Measurements from ENCODE around the gene PIM3. TPM values are rescaled to one million over a fixed set of nuclear protein-coding genes. Genes with fewer than 3 reads are reported as not detected.

The PIM3 gene
- total and polyA plus RNA-seq, 2 donors, result 17.1 to 74.5 TPM

- 62% methylated on average over 24 of the region's 24 CpGs for WGBS
- Histone ChIP-seq H3K36me3 (ENCODE audit: insufficient read depth) (no peaks in the 10 kb centered on the region), H3K4me3 (ENCODE audit: low read depth, low read length) (no peak overlapping the region), H3K27ac (ENCODE audit: low read depth) (peak overlapping the region; percentile 51), H3K4me1 (ENCODE audit: insufficient read depth) (no peaks in the 10 kb centered on the region)
- DNase-seq (ENCODE audit: extremely low spot score), result peak; percentile 40
These were observed 8.3 kb upstream of the PIM3 start for GRCh38 chr22:49951986-49952896.

GRCh38 chr22:49953027-49953679 lies 7.4 kb upstream of the PIM3 start:
- no peak for DNase-seq (ENCODE audit: extremely low spot score)
- Histone ChIP-seq H3K4me3 (ENCODE audit: low read depth, low read length) (no peak overlapping the region), H3K27ac (ENCODE audit: low read depth) (no peak overlapping the region), H3K36me3 (ENCODE audit: insufficient read depth) (no peaks in the 10 kb centered on the region), H3K4me1 (ENCODE audit: insufficient read depth) (no peaks in the 10 kb centered on the region)
- 82% methylated on average over 20 of the region's 20 CpGs for WGBS

GRCh38 chr22:49953680-49954344 lies 6.8 kb upstream of the PIM3 start:
- no peak overlapping the region for H3K4me3 ChIP-seq (ENCODE audit: low read depth, low read length)
- no peak overlapping the region for H3K27ac ChIP-seq (ENCODE audit: low read depth)
- no peak for DNase-seq (ENCODE audit: extremely low spot score)
- no peaks in the 10 kb centered on the region for H3K36me3 ChIP-seq (ENCODE audit: insufficient read depth)
- WGBS, result 85% methylated on average over 18 of the region's 18 CpGs
- H3K4me1 ChIP-seq (ENCODE audit: insufficient read depth), result no peaks in the 10 kb centered on the region

- Histone ChIP-seq H3K4me1 (ENCODE audit: insufficient read depth) (no peaks in the 10 kb centered on the region), H3K4me3 (ENCODE audit: low read depth, low read length) (no peak overlapping the region), H3K27ac (ENCODE audit: low read depth) (no peak overlapping the region), H3K36me3 (ENCODE audit: insufficient read depth) (no peaks in the 10 kb centered on the region)
- WGBS, result 89% methylated on average over 8 of the region's 8 CpGs
- no peak for DNase-seq (ENCODE audit: extremely low spot score)
These were observed 6.2 kb upstream of the PIM3 start for GRCh38 chr22:49954354-49954753.

GRCh38 chr22:49954991-49955580 lies 5.5 kb upstream of the PIM3 start:
- Histone ChIP-seq H3K4me3 (ENCODE audit: low read depth, low read length) (no peak overlapping the region), H3K27ac (ENCODE audit: low read depth) (no peak overlapping the region), H3K36me3 (ENCODE audit: insufficient read depth) (no peaks in the 10 kb centered on the region), H3K4me1 (ENCODE audit: insufficient read depth) (no peaks in the 10 kb centered on the region)
- DNase-seq (ENCODE audit: extremely low spot score), result no peak
- WGBS, result 79% methylated on average over 15 of the region's 15 CpGs

- WGBS, result 93% methylated on average over 22 of the region's 22 CpGs
- Histone ChIP-seq H3K27ac (ENCODE audit: low read depth) (no peak overlapping the region), H3K4me1 (ENCODE audit: insufficient read depth) (no peaks in the 10 kb centered on the region), H3K36me3 (ENCODE audit: insufficient read depth) (no peaks in the 10 kb centered on the region), H3K4me3 (ENCODE audit: low read depth, low read length) (no peak overlapping the region)
- no peak for DNase-seq (ENCODE audit: extremely low spot score)
These were observed 4.8 kb upstream of the PIM3 start for GRCh38 chr22:49955581-49956417.

- no peaks in the 10 kb centered on the region for H3K4me1 ChIP-seq (ENCODE audit: insufficient read depth)
- DNase-seq (ENCODE audit: extremely low spot score), result no peak
- no peak overlapping the region for H3K4me3 ChIP-seq (ENCODE audit: low read depth, low read length)
- 78% methylated on average over 15 of the region's 15 CpGs for WGBS
- H3K27ac ChIP-seq (ENCODE audit: low read depth), result no peak overlapping the region
- no peaks in the 10 kb centered on the region for H3K36me3 ChIP-seq (ENCODE audit: insufficient read depth)
These were observed 4.2 kb upstream of the PIM3 start for GRCh38 chr22:49956418-49956770.

GRCh38 chr22:49956914-49957825 lies 3.4 kb upstream of the PIM3 start:
- 89% methylated on average over 20 of the region's 20 CpGs for WGBS
- Histone ChIP-seq H3K36me3 (ENCODE audit: insufficient read depth) (no peaks in the 10 kb centered on the region), H3K4me3 (ENCODE audit: low read depth, low read length) (no peak overlapping the region), H3K27ac (ENCODE audit: low read depth) (no peak overlapping the region), H3K4me1 (ENCODE audit: insufficient read depth) (no peaks in the 10 kb centered on the region)
- no peak for DNase-seq (ENCODE audit: extremely low spot score)

- Histone ChIP-seq H3K4me1 (ENCODE audit: insufficient read depth) (peaks cover 2% of the 10 kb centered on the region), H3K36me3 (ENCODE audit: insufficient read depth) (peaks cover 2% of the 10 kb centered on the region), H3K4me3 (ENCODE audit: low read depth, low read length) (no peak overlapping the region), H3K27ac (ENCODE audit: low read depth) (no peak overlapping the region)
- 80% methylated on average over 12 of the region's 12 CpGs for WGBS
- DNase-seq (ENCODE audit: extremely low spot score), result no peak
These were observed 2.7 kb upstream of the PIM3 start for GRCh38 chr22:49957826-49958365.

GRCh38 chr22:49958366-49958921 lies 2.1 kb upstream of the PIM3 start:
- peaks cover 5% of the 10 kb centered on the region for H3K4me1 ChIP-seq (ENCODE audit: insufficient read depth)
- WGBS, result 86% methylated on average over 16 of the region's 16 CpGs
- H3K27ac ChIP-seq (ENCODE audit: low read depth), result no peak overlapping the region
- H3K4me3 ChIP-seq (ENCODE audit: low read depth, low read length), result no peak overlapping the region
- H3K36me3 ChIP-seq (ENCODE audit: insufficient read depth), result peaks cover 2% of the 10 kb centered on the region
- no peak for DNase-seq (ENCODE audit: extremely low spot score)

- H3K36me3 ChIP-seq (ENCODE audit: insufficient read depth), result peaks cover 2% of the 10 kb centered on the region
- 80% methylated on average over 29 of the region's 29 CpGs for WGBS
- peaks cover 5% of the 10 kb centered on the region for H3K4me1 ChIP-seq (ENCODE audit: insufficient read depth)
- peak overlapping the region; percentile 90 for H3K4me3 ChIP-seq (ENCODE audit: low read depth, low read length)
- DNase-seq (ENCODE audit: extremely low spot score), result no peak
- H3K27ac ChIP-seq (ENCODE audit: low read depth), result no peak overlapping the region
These were observed 1.4 kb upstream of the PIM3 start for GRCh38 chr22:49958931-49959781.

Measured in urinary bladder (tissue), 4 donors.